Subcutaneous adipose tissue (tissue), 4 donors: ENCODE data around the gene PRELID3B. TPM values are rescaled to one million over a fixed set of nuclear protein-coding genes. Genes with fewer than 3 reads are reported as not detected.

Experiments
- total RNA-seq, 4 donors: library from RNA; depleted of rRNA; stranded (reverse); fragments of >200 nt; gene quantifications; one replicate each; pipeline ENCODE4 v1.1.0, GENCODE V29; 2016
- TF ChIP-seq, protein P1 (sequence below): fragments of 450-650 bp; IDR thresholded peaks from one replicate; pipeline ENCODE4 v1.5.1; 2016; ENCODE audit warnings: low read depth, mild to moderate bottlenecking, control low read depth, antibody characterized with exemption, moderate library complexity

PRELID3B gene
- total RNA-seq, 4 donors from 2014 or later: 39.2 to 83.2 (median 46.3) TPM

DNA sequence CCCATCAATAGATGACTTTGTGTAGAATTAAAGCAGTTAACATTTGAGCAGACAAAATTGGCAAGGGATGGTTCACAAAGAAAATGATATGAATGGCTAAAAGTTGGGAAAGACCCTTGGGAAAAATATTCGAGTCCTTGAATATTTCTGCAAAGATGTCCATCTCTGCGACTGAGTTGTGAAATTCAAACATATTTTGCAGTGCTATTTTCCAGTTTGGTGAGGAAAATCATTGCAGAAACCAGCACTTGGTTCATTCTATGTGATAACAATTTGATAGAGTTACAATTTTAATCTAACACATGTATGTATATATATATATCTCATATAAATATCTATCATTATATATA, 6.1 kb upstream of the PRELID3B start:
- TF ChIP-seq, protein P1, sequence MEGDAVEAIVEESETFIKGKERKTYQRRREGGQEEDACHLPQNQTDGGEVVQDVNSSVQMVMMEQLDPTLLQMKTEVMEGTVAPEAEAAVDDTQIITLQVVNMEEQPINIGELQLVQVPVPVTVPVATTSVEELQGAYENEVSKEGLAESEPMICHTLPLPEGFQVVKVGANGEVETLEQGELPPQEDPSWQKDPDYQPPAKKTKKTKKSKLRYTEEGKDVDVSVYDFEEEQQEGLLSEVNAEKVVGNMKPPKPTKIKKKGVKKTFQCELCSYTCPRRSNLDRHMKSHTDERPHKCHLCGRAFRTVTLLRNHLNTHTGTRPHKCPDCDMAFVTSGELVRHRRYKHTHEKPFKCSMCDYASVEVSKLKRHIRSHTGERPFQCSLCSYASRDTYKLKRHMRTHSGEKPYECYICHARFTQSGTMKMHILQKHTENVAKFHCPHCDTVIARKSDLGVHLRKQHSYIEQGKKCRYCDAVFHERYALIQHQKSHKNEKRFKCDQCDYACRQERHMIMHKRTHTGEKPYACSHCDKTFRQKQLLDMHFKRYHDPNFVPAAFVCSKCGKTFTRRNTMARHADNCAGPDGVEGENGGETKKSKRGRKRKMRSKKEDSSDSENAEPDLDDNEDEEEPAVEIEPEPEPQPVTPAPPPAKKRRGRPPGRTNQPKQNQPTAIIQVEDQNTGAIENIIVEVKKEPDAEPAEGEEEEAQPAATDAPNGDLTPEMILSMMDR: no peak

DNA sequence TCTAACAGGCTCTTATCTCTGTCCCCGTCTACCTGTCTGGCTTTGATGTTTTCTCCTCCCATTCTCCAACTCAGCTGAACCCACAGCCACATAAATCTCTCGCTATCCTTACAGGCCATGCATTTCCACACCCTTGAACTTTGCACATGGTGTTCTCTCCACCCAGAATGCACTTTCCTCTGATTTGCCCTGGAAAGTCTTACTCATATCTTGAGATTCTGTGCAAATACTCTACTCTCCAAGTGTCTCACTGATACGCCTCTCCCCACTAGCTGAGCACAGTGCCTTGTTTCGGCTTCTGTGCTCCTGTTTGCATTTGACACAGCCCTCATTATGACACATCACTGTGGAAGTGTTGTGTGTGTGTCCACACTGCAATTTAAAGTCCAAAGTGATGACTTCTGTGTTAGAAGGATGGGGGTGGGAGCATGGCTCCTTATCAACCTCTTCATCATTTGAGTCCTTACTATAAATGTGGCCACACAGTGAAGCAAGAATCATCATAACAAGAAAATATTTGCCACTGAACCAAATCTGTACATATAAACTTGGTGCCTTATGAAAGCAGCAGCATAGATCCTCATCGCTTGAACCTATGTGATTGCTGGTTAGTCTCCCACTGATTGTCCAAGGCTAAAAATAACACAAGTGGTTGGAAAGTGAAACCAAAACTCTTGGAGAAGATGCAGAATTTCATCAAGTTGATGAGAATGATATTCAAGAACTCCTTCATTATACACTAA, 5.5 kb upstream of the PRELID3B start:
- TF ChIP-seq, protein P1: no peak

- TF ChIP-seq, protein P1: no peak
Observed at GRCh38 chr20:59046862-59047261, 4.3 kb upstream of the PRELID3B start.

- TF ChIP-seq, protein P1: no peak
Observed at GRCh38 chr20:59044796-59045195, 2.2 kb upstream of the PRELID3B start.

- TF ChIP-seq, protein P1: no peak
Observed at GRCh38 chr20:59044295-59044694, 1.7 kb upstream of the PRELID3B start.

DNA sequence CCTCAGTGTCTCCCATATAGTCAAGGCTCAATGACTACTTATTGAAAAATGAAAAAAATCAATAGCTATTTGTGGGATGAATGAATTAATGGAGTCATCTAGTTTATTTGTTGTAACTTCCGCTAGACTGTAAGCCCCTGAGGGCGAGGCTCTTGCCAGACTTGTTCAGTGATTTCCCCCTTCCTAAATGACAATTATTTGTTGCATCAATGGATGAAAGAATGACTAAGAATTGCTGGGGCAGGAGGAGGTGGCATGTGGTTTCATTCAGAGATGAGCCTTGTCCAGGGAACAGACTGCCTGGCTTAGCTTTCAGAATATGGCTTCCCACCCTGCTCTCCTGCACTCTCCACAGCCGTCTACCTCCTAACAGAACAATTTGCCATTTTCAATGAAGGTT, 1.1 kb upstream of the PRELID3B start:
- TF ChIP-seq, protein P1: no peak

- TF ChIP-seq, protein P1: no peak
Observed at GRCh38 chr20:59042796-59043631, 428 bp upstream of the PRELID3B start.
